Fibroblast of pulmonary artery (primary cell): ENCODE measurements around the gene IFNK.

Experiments
- DNase-seq: peaks from one replicate; pipeline ENCODE4 v3.0.0-alpha.2; 2010; ENCODE audit warnings: low read depth
- H3K4me3 ChIP-seq: replicated peaks from 2 replicates; pipeline ENCODE4 v1.5.1; 2011; ENCODE audit warnings: low read depth, mild to moderate bottlenecking, control low read depth, low read length, moderate library complexity
- CTCF ChIP-seq: IDR thresholded peaks from 2 replicates; pipeline ENCODE4 v1.5.1; 2011; ENCODE audit warnings: mild to moderate bottlenecking, control low read depth, low read length, inconsistent platforms; ENCODE audit errors: missing control alignments

The IFNK gene

GRCh38 chr9:27569406-27569805, 45.3 kb downstream of the IFNK start:
- no peak for TF ChIP-seq CTCF
- H3K4me3 ChIP-seq, result no peak overlapping the region
- no peak for DNase-seq

- H3K4me3 ChIP-seq, result no peak overlapping the region
- no peak for TF ChIP-seq CTCF
- no peak for DNase-seq
These were observed 46.9 kb downstream of the IFNK start for GRCh38 chr9:27571011-27571410.

GRCh38 chr9:27572061-27572460, 48.0 kb downstream of the IFNK start:
- peak overlapping the region; percentile 73 for H3K4me3 ChIP-seq
- no peak for TF ChIP-seq CTCF
- no peak for DNase-seq

- H3K4me3 ChIP-seq, result peak overlapping the region; percentile 73
- TF ChIP-seq CTCF, result no peak
- peak; percentile 51 for DNase-seq
These were observed 48.5 kb downstream of the IFNK start for GRCh38 chr9:27572566-27572917.

- peak within 1 kb of the TSS; percentile 73 for H3K4me3 ChIP-seq
- DNase-seq, result no peak
- no peak for TF ChIP-seq CTCF
These were observed 49.0 kb downstream of the IFNK start, which contains the start of gene C9orf72 for GRCh38 chr9:27572918-27573633. Gene C9orf72, minus strand, starts transcription at chr9:27573481. Its CDS starts 6,361 bp downstream, at chr9:27567120.

GRCh38 chr9:27573634-27574590, 49.8 kb downstream of the IFNK start:
- peak; percentile 100 for DNase-seq
- peak overlapping the region; percentile 73 for H3K4me3 ChIP-seq
- TF ChIP-seq CTCF, result no peak
